Astrocyte of the spinal cord (primary cell): ENCODE data around the gene VPS54.
A peak's percentile ranks its signal among the peaks of the same experiment; 100 is the strongest.
"Not testable (repeated sequence)": the region's sequence is repeated elsewhere in the genome, so short reads cannot be mapped to it uniquely, and the experiment has no call there.

Experiments
- DNase-seq: peaks from one replicate; pipeline ENCODE4 v3.0.0; 2011; ENCODE audit warnings: low read depth, low spot score
- H3K4me3 ChIP-seq: 2 replicates; pipeline ENCODE4 v1.5.1; 2011; ENCODE audit warnings: low read depth, mild to moderate bottlenecking, low read length, moderate library complexity
- in situ Hi-C: cut with HindIII; loops from 2 replicates; pipeline ENCODE4 v1.10.0; 2017; ENCODE audit warnings: low sequenced_read_pairs
- TF ChIP-seq, protein P1 (sequence below): IDR thresholded peaks from 2 replicates; pipeline ENCODE4 v1.5.1; 2012; ENCODE audit warnings: low read depth, mild to moderate bottlenecking, low read length, inconsistent platforms

VPS54 gene

DNA sequence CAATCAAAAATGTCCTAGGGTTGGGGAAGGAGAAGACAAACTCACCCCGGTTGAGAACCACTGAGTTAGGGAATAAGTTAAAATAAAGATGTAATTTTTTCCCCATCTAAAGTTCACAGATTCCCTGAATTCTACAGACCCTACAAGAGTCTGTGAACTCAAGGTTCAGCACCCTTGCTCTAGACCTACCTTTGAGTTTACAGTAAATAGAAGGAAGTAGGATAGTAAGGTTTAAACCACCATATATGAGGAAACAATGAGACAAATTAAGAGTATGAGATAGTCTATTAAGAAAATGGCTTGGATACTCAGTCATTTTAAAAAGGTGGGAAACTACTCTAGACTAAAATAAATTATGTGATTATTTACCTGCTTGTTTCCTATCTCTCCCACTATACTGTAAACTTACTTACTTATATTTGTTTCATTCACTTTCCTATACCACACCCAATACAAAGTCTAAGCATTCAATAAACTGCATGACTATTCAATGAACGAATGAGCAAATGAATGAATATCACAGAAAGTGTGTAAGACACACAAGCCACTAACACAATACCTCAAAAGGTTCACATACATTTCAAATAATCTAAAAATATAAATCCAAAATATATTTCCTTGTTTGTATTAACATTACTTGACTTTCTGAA is 13.4 kb downstream of the VPS54 start:
- DNase-seq: no peak
- in situ Hi-C loops: no loop called here
- TF ChIP-seq, protein P1, sequence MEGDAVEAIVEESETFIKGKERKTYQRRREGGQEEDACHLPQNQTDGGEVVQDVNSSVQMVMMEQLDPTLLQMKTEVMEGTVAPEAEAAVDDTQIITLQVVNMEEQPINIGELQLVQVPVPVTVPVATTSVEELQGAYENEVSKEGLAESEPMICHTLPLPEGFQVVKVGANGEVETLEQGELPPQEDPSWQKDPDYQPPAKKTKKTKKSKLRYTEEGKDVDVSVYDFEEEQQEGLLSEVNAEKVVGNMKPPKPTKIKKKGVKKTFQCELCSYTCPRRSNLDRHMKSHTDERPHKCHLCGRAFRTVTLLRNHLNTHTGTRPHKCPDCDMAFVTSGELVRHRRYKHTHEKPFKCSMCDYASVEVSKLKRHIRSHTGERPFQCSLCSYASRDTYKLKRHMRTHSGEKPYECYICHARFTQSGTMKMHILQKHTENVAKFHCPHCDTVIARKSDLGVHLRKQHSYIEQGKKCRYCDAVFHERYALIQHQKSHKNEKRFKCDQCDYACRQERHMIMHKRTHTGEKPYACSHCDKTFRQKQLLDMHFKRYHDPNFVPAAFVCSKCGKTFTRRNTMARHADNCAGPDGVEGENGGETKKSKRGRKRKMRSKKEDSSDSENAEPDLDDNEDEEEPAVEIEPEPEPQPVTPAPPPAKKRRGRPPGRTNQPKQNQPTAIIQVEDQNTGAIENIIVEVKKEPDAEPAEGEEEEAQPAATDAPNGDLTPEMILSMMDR: no peak
- H3K4me3 ChIP-seq: no peak overlapping the region

DNA sequence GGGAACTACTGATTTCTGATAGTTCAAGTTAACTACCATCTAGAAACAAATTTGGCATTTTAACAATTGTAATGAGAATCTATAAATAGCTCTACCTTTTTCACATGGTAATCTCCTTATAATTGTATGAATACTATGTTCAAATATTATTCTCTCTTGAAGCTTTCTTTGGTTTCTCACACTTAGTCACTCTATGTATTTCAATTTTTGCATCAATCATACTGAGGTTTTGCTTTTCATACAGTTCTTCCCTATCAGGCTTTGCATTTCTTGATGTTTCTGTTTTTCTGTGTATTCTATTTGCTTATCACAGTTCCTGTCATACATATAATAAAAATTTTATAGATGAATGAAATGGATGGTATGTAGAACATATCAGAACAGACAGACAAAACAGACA is 16.0 kb downstream of the VPS54 start:
- no peak for DNase-seq
- no peak overlapping the region for H3K4me3 ChIP-seq
- TF ChIP-seq, protein P1: no peak
- in situ Hi-C loops: no loop called here

DNA sequence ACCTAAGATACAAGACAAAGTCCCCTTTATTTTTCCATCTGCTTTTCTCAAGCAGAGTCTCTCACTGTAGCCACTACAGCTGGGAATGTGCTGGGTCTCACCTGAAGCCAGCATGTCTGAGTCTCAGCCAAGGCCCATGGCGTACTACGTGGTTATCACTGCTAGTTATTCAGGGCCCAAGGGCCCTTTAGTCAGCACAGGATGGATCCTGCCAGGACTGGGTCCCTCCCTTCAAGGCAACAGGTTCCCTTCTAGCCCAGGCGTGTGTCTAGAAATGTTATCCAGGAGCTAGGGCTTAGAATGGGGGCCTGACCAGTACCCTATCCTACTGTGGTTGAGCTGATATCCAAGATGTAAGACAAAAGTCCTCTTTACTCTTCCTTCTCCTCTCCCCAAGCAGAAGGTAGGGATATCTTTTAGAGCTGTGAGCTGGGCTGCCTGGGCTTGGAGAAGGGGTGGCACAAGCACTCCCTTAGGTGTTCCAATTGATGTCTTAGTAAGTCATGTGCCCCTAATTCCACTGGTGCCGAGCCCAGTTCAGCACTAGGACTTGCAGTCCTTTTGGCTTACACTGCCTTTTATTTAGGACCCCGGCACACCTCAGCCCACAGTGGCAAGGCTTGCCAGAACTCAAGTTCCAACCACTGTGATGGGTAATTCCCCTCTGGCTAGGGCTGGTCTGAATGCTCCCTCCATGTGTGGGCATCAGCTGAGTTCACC is 17.7 kb downstream of the VPS54 start:
- no peak for DNase-seq
- in situ Hi-C loops: no loop called here
- TF ChIP-seq, protein P1: no peak
- no peak overlapping the region for H3K4me3 ChIP-seq

DNA sequence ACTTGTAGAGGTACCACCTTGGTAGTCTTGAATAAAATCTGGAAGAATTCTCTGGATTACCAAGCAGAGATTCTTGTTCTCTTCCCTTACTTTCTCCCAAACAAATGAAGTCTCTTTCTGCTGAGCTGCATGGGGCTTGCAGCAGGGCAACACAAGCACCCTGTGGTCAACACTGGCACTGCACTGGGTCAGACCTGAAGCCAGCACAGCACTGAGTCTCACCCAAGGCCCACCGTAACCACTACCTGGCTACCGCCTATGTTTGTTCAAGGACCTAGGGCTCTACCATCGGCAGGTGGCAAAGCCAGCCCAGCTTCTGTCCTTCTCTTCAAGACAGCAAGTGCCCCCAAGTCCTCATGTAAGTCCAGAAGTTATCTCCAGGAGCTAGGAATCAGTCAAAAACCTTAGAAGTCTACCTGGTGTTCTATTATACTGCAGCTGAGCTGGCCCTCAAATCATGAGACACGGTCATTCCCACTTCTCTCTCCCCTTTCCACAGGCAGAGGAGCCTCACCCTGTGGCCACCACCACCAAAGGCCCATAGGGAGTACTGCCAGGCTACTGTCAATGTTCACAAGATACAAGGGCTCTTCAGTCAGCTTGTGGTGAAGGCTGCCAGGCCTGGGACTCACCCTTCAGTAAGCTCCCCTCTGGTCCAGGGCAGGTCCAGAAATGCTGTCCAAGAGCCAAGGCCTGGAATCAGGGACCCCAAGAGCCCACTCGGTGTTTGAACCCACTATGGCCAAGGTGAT is 18.4 kb downstream of the VPS54 start:
- H3K4me3 ChIP-seq: no peak overlapping the region
- TF ChIP-seq, protein P1: peak; percentile 13
- DNase-seq: no peak
- in situ Hi-C loops: no loop called here

DNA sequence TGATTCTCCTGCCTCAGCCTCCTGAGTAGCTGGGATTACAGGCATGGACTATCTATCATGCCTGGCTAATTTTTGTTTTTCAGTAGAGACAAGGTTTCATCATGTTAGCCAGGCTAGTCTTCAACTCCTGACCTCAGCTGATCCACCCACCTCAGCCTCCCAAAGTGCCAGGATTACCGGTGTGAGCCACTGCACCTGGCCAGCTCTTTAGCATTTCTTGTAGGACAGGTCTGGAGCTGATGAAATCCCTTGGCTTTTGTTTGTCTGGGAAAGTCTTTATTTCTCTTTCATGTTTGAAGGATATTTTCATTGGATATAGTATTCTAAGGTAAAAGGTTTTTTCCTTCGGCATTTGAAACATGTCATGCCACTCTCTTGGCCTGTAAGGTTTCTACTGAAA is 20.2 kb downstream of the VPS54 start:
- in situ Hi-C loops: no loop called here
- no peak for DNase-seq
- TF ChIP-seq, protein P1: no peak
- no peak overlapping the region for H3K4me3 ChIP-seq

DNA sequence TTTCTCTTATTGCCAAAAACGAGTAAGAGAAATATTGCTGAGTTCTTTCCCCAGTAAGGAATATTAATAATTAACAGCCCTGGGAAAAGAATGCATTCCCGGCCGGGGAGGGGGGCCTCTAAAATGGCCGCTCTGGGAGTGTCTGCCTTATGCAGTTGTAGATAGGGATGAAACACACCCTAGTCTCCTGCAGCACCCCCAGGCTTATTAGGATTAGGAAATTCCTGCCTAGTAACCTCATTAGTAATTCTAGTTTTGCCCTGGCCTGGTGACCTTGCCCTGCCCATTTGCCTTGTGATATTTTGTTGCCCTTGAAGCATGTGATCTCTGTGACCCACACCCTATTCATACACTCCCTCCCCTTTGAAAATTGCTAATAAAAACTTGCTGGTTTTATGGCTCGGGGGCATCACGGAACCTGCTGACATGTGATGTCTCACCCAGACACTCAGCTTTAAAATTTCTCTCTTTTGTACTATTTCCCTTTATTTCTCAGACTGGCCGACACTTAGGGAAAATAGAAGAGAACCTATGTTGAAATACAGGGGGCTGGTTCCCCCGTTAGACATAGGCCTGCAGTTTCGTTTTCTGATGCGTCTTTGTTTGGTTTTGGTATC is 22.5 kb downstream of the VPS54 start:
- in situ Hi-C loops, H3K4me3 ChIP-seq, DNase-seq: not testable (repeated sequence)

DNA sequence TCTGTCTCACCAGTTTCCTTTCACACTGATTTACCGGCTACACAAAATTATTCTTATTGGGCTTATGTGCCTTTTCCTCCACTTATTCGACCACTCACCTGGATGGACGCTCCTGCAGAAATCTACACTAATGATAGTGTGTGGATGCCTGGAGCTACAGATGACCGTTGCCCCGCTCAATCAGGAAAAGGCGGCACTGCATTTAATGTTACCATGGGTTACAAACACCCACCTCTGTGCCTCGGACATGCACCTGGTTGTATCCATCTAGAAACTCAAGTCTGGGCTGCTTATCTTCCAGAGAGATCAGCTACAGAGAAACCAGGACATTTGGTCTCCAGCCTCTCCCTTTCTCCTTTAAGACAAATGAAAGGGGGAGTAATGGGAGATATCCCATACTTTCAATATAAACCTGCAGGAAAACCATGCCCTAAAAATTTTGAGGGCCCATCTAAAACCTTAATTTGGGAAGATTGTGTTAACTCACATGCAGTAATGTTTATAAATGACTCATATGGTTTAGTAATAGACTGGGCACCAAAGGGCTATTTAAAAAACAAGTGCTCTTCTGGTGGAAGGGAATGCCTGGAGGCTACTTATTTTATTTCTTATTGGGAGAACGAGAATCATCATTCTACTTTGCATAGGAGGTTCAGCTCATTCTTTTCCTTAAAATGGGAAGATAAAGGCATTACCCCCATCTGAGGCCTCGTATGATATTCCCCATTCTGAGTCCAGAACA is 24.7 kb downstream of the VPS54 start:
- H3K4me3 ChIP-seq, in situ Hi-C loops, DNase-seq: not testable (repeated sequence)
